ENCODE measurements around the gene CNTFR.

DNA sequence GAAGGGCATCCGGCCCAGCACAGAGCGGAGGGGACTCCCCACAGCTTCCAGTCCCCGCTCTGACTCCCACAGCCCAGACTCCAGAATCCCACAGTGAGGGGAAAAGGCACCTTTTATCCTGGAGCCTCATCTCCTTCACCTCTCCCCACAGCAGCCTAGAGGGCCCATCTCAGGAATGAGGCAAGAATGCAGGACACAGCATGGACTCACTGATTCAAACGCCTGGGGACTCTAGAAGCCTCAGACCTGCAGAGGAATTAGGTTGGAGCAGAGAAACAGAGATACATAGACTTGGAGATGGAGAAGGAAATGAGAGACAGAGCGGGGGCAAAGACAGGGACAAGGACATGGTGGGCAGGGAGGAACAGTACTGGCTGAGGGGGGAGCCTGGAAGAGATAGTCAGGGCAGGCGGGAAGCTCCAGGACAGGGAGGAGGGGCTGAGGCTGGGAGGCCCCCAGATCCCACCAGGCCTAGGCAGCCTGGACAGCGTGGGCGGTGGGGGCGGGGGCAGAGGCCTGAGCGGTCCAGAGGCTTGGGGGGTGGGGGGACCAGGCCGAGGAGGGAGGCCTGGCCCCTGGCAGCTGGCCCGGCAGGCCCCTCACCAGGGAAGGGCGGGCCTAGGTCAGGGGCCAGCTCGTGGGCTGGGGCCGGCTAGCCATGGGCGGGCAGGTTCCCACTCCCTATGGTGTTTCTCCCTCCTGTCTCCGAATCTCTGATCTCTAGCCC is 15.8 kb downstream of the CNTFR start:
- TF ChIP-seq GABPA (IDR thresholded peaks at IDR 0.05; ENCODE audit: borderline replicate concordance, insufficient read depth, low read length): no peak
- TF ChIP-seq POLR2A (IDR thresholded peaks at IDR 0.05; ENCODE audit: control extremely low read depth in 1 of 2, low read depth in 2 of 2, low read length in 2 of 2): no peak
- no peak for TF ChIP-seq RFX5 (IDR thresholded peaks at IDR 0.05; ENCODE audit: borderline replicate concordance, low read depth, low read length)
- no peak for TF ChIP-seq RAD21 (IDR thresholded peaks at IDR 0.05 in 1 of 2, conservative IDR thresholded peaks at IDR 0.05 in 1 of 2; ENCODE audit: low read depth in 2 of 2, low read length in 2 of 2)

Measured in H1 (cell line).